Activated T-cell treated with anti-CD3 and anti-CD28 coated beads for 48 hours (primary cell): ENCODE measurements around the gene CLSTN1.
A peak's percentile ranks its signal among the peaks of the same experiment; 100 is the strongest.
"Not testable (repeated sequence)": the region's sequence is repeated elsewhere in the genome, so short reads cannot be mapped to it uniquely, and the experiment has no call there.

ENCODE experiments used
- DNase-seq: peaks from one replicate; pipeline ENCODE4 v3.0.0-alpha.2; 2020; ENCODE audit warnings: low read depth

The CLSTN1 gene

GRCh38 chr1:9825093-9826074, 1.6 kb upstream of the CLSTN1 start:
- DNase-seq = peak; percentile 11

GRCh38 chr1:9824702-9825089, 931 bp upstream of the CLSTN1 start:
- no peak for DNase-seq

- DNase-seq = no peak
These were observed 147 bp downstream of the CLSTN1 start for GRCh38 chr1:9823693-9823942.

GRCh38 chr1:9822897-9823692, 670 bp downstream of the CLSTN1 start:
- peak; percentile 21 for DNase-seq

GRCh38 chr1:9822490-9822889, 1.3 kb downstream of the CLSTN1 start:
- no peak for DNase-seq

GRCh38 chr1:9821710-9822109, 2.1 kb downstream of the CLSTN1 start:
- no peak for DNase-seq

- no peak for DNase-seq
These were observed 3.2 kb downstream of the CLSTN1 start for GRCh38 chr1:9820521-9820920.

- DNase-seq = no peak
These were observed 6.0 kb downstream of the CLSTN1 start for GRCh38 chr1:9817734-9818133.

- no peak for DNase-seq
These were observed 7.6 kb downstream of the CLSTN1 start for GRCh38 chr1:9816199-9816598.

GRCh38 chr1:9815150-9815549, 8.6 kb downstream of the CLSTN1 start:
- no peak for DNase-seq

GRCh38 chr1:9814619-9815018, 9.1 kb downstream of the CLSTN1 start:
- no peak for DNase-seq

- DNase-seq = no peak
These were observed 12.4 kb downstream of the CLSTN1 start for GRCh38 chr1:9811239-9811966.

GRCh38 chr1:9809100-9809510, 14.7 kb downstream of the CLSTN1 start:
- no peak for DNase-seq

GRCh38 chr1:9808459-9808858, 15.3 kb downstream of the CLSTN1 start:
- no peak for DNase-seq

GRCh38 chr1:9807541-9807940, 16.2 kb downstream of the CLSTN1 start:
- DNase-seq = no peak

GRCh38 chr1:9805972-9806371, 17.8 kb downstream of the CLSTN1 start:
- not testable (repeated sequence) for DNase-seq

GRCh38 chr1:9805006-9805508, 18.7 kb downstream of the CLSTN1 start:
- DNase-seq = no peak

- DNase-seq = not testable (repeated sequence)
These were observed 20.5 kb downstream of the CLSTN1 start for GRCh38 chr1:9803003-9803918.

GRCh38 chr1:9801909-9802308, 21.9 kb downstream of the CLSTN1 start:
- DNase-seq = no peak

- no peak for DNase-seq
These were observed 25.3 kb downstream of the CLSTN1 start for GRCh38 chr1:9798236-9799130.
